ENCODE measurements around the gene KIRREL3. TPM values are rescaled to one million over a fixed set of nuclear protein-coding genes. Genes with fewer than 3 reads are reported as not detected.
A peak's percentile ranks its signal among the peaks of the same experiment; 100 is the strongest.

Gene KIRREL3
- total RNA-seq, 1 donor from 2014 or later = 0.66 TPM

GRCh38 chr11:126740846-126741245 lies 259.7 kb downstream of the KIRREL3 start:
- DNase-seq (ENCODE audit: low spot score) = no peak

GRCh38 chr11:126739499-126740145 lies 260.9 kb downstream of the KIRREL3 start:
- no peak for DNase-seq (ENCODE audit: low spot score)

GRCh38 chr11:126738295-126739031 lies 262.1 kb downstream of the KIRREL3 start:
- DNase-seq (ENCODE audit: low spot score) = no peak

GRCh38 chr11:126736682-126737572 lies 263.6 kb downstream of the KIRREL3 start:
- DNase-seq (ENCODE audit: low spot score) = no peak

DNA sequence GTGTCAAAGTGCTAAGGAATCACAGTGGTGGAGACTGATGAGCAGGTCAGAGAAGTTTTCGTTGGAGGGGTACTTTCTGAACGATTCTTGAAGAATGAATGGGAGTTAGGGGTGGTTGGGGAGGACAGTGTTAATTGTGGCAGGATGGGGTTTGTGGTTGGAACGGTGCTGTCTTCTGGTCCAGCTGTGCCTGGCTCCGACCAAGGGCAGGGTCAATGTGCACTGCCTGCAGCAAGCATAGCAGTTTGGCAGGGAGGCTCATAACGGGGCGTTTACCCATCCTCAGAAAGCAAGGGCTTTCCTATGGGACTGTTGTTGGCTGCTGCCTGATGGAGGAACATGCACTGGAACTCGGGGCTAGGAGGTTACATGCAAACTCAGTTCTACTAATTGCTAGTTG lies 265.8 kb downstream of the KIRREL3 start:
- DNase-seq (ENCODE audit: low spot score) = no peak

GRCh38 chr11:126733685-126734084 lies 266.9 kb downstream of the KIRREL3 start:
- no peak for DNase-seq (ENCODE audit: low spot score)

GRCh38 chr11:126732981-126733380 lies 267.6 kb downstream of the KIRREL3 start:
- DNase-seq (ENCODE audit: low spot score) = no peak

- DNase-seq (ENCODE audit: low spot score) = no peak
Observed at GRCh38 chr11:126731576-126732142, 268.9 kb downstream of the KIRREL3 start.

GRCh38 chr11:126727381-126727780 lies 273.2 kb downstream of the KIRREL3 start:
- DNase-seq (ENCODE audit: low spot score) = no peak

- no peak for DNase-seq (ENCODE audit: low spot score)
Observed at GRCh38 chr11:126725521-126725920, 275.0 kb downstream of the KIRREL3 start.

DNA sequence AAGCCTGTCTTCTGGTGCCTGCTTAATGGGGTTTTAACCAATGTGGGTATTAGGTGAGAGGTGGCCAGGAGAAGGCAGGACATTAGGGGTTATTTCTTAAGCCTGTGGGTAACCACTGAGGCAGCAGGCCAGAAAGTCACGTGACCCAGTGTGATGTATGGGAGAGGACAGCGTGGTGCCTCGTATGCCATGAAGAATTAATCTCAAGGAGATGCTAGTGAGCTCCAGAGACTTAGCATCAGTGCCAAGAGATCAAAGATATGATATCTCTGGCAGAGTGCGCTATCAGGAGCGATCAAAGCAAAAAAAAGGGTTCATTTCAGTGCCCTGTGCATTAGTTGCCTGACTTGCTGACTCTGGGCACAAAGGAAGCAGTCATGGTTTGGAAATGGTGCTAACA lies 275.5 kb downstream of the KIRREL3 start:
- DNase-seq (ENCODE audit: low spot score) = no peak

- DNase-seq (ENCODE audit: low spot score) = no peak
Observed at GRCh38 chr11:126723665-126724045, 276.9 kb downstream of the KIRREL3 start.

DNA sequence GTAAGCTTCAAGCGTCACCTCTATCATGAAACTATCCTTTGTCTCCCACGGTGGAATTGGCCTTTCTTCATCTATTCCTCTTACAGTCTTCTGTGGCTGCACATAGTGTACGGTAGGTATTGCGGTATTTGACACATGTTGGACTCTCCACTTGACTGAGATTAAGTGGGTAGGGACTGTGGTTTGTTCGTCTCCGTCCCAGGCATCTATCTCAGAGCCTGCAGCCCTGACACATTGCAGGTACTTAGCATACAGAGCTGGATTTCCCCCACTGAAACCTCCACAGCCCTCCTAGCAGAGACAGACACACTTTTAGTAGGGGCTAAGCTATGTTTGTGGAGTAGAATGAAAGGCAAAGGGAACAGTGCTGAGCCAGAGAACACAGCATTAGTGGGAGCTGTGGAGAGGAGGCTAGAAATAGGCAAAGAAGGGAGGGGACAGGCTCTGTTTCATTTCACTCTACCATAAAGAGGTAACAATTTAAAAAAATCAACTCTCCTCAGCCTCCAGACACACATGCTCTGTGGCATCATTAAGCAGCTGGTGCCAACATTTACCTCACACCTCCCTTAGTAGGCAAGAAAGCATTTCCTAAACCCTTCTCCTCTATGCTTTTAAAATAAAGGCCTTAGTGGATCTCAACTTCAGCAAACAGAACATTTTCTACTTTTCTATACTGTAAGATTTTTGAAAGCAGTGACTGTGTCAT lies 277.5 kb downstream of the KIRREL3 start:
- DNase-seq (ENCODE audit: low spot score) = no peak

DNA sequence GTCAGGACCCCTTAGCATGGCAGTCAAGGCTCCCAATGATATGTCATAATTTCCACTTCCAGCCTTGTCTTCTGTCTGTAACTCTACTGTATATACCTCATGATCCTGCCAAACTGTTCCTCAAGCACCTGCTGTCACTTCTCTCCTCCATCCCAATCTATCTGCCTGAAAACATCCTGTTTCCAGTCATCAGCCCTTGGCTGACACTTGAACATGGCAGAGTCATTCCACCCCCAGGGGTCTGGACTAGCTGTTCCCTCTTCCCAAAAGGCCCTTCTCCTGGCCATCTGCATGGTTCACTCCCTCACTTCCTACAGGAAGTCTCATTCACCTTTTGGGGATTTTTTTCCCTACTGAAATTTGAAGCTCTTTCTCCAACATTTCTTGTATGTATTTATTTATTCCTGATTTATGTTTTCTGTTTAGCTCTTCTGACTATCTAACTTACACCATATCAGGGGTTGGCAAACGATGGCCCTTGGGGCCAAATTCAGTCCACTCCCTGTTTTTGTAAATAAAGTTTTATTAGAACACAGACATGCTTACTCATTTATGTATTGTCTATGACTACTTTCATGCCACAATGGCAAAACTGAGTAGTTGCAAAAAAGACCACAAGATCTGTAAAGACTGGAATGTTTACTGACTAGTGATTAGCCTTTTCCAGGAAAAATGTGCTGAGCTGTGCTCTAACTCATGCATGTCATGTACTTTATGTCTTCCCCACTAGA lies 278.4 kb downstream of the KIRREL3 start:
- no peak for DNase-seq (ENCODE audit: low spot score)

DNA sequence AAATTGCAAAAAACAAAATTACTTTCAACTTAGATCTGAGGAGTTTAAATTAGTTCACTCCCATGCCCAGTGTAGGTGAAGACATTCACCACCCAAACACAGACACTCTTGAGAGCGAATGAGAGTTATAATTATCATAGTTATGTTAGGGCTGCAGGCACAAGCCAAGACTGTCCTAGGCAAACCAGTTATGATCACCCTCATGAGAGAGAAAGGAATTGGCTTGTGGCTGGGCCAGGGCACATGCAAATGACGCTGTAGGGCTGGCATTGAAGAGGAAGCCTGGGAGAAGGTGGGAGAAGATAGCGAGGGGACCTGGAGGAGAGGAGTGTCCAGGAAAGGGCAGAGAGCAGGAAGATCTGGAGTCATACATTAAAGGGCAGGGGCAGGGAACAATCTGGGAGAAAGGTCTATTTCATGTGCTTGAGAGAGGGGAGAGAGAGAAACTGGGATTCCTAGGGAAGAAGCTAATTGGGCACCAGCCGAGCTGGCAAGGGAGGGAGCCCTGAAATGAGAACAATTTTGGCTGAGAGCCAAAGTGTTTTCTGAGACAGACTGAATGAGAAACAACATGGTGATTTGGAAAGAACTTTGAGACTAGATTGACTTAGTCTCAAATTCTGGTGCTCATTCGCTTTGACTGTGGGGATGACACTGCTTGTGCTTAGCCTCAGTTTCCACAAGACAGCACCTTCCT lies 279.9 kb downstream of the KIRREL3 start:
- no peak for DNase-seq (ENCODE audit: low spot score)

- no peak for DNase-seq (ENCODE audit: low spot score)
Observed at GRCh38 chr11:126719740-126720139, 280.8 kb downstream of the KIRREL3 start.

DNA sequence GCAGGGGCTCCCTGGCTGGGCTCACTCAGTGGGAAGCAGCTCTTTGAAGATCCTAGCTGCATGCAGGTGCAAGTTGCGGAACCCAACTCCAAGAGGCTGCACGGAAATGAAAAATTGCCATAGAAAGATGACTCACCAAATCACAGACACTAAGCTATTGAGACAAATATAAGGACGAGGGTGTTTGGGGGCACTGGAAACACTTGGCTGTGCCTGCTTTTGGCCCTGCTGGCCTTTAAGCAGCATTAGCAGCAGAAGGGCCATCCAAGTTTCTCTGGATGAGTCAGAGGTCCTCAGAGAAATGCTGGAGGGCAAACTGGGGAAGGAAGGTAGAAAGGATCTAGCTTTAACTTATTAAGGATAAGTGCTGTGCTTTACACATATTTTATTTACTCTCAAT lies 282.3 kb downstream of the KIRREL3 start:
- no peak for DNase-seq (ENCODE audit: low spot score)

DNA sequence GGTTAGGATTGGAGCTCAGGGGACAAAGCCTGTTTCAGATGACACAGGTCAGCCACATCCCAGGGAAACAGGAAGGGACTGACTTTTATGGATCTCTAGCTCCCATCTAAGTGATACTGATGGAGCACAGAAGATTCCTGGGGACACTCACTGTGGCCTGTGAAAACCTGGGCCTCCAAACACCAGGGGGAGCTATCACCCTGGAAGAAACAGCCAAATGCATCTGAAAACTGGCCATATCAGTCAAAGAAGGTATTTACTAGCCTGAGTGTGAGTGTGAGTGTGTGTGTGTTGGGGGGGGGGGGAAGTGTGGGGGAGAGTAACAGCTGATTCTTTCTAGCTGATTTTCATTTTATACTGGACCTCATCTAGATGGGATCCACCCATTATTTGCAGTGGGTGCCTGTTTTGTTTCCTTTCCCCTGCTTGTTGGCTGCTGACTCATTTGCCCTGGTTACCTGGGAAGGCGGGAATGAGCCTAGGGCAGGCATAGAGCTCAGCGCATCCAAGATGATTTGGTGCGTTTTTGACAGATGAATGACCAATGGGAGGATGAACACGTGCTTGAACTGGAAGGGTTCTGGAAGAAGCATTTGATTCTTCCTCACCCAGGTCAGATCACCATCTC lies 284.0 kb downstream of the KIRREL3 start:
- peak; percentile 35 for DNase-seq (ENCODE audit: low spot score)

GRCh38 chr11:126713806-126714205 lies 286.8 kb downstream of the KIRREL3 start:
- no peak for DNase-seq (ENCODE audit: low spot score)
